ENCODE measurements around the gene ELL2. TPM values are rescaled to one million over a fixed set of nuclear protein-coding genes. Genes with fewer than 3 reads are reported as not detected.

Gene ELL2
- total RNA-seq, 3 donors from 2014 or later (not counting 1 experiment from before 2014, with no cell fraction given) = 52.8 to 78.2 (median 69.4) TPM

DNA sequence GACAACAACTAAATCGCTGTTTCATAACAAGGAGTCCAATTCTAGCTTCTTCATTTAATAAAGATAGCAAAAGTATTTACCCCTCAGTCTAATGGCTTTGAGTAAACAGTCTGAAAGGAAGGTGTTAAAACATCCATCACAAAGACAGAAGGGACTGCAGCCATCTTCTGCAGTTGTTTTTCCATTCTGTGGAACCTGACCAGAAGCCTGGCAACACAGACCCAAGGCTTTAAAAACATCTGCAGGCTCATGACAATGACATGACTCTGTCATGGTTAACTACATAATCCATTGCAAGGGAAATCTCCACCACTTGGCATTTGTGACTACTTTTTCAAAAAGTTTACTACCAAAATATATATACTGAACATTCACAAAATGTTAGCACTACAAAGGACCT, 51.9 kb downstream of the ELL2 start:
- peaks cover 7% of the 10 kb centered on the region for H3K36me3 Mint-ChIP-seq

GRCh38 chr5:95908799-95909198, 52.9 kb downstream of the ELL2 start:
- Histone ChIP-seq H3K27me3 (ENCODE audit: control insufficient read depth, insufficient read depth, low read length) (no peaks in the 10 kb centered on the region), H3K4me1 (ENCODE audit: control insufficient read depth, insufficient read depth, low read length) (peaks cover 14% of the 10 kb centered on the region), H3K27ac (ENCODE audit: low read length) (no peak overlapping the region), H3K4me3 (ENCODE audit: low read length) (no peak overlapping the region), H3K36me3 (ENCODE audit: control insufficient read depth, insufficient read depth, low read length) (no peaks in the 10 kb centered on the region), H3K9me3 (ENCODE audit: control insufficient read depth, insufficient read depth, low read length) (no peaks in the 10 kb centered on the region)
- Mint-ChIP-seq H3K4me1 (peaks cover 28 to 29% of the 10 kb centered on the region in 2 donors), H3K36me3 (peaks cover 7% of the 10 kb centered on the region), H3K4me3 (no peak overlapping the region), H3K27me3 (ENCODE audit: low read depth in 2 of 2) (peaks cover 0 to 6% of the 10 kb centered on the region in 2 donors), H3K27ac (no peak overlapping the region), H3K9me3 (no peaks in the 10 kb centered on the region)
- ATAC-seq = no peak
- TF ChIP-seq CTCF (IDR thresholded peaks at IDR 0.05) = no peak
- no peak for DNase-seq
- intact Hi-C loops (cut with micrococcal nuclease) = loop anchor here (5.0 kb wide), 1 partner anchor 54 kb away; the partner anchor contains the start of gene ELL2

More for the DNA sequence above, 51.9 kb downstream of the ELL2 start:
- no peak for ATAC-seq
- intact Hi-C loops (cut with micrococcal nuclease) = loop anchor here (5.0 kb wide), 1 partner anchor 53 kb away; the partner anchor contains the start of gene ELL2
- no peak for DNase-seq
- no CpG with 5 or more reads among the region's 1 CpG for WGBS (ENCODE audit: insufficient coverage)
- no peak overlapping the region for H3K27ac ChIP-seq (ENCODE audit: low read length)
- Mint-ChIP-seq H3K27ac (no peak overlapping the region), H3K4me3 (no peak overlapping the region), H3K9me3 (no peaks in the 10 kb centered on the region), H3K4me1 (peaks cover 28 to 29% of the 10 kb centered on the region in 2 donors), H3K27me3 (ENCODE audit: low read depth in 2 of 2) (peaks cover 0 to 6% of the 10 kb centered on the region in 2 donors)
- no peak for TF ChIP-seq CTCF (IDR thresholded peaks at IDR 0.05)
- peaks cover 14% of the 10 kb centered on the region for H3K4me1 ChIP-seq (ENCODE audit: control insufficient read depth, insufficient read depth, low read length)
- no peaks in the 10 kb centered on the region for H3K36me3 ChIP-seq (ENCODE audit: control insufficient read depth, insufficient read depth, low read length)
- no peaks in the 10 kb centered on the region for H3K27me3 ChIP-seq (ENCODE audit: control insufficient read depth, insufficient read depth, low read length)
- H3K4me3 ChIP-seq (ENCODE audit: low read length) = no peak overlapping the region
- H3K9me3 ChIP-seq (ENCODE audit: control insufficient read depth, insufficient read depth, low read length) = no peaks in the 10 kb centered on the region

GRCh38 chr5:95907740-95908706, 53.6 kb downstream of the ELL2 start:
- no peak for TF ChIP-seq CTCF (IDR thresholded peaks at IDR 0.05)
- H3K4me1 Mint-ChIP-seq = peaks cover 28 to 29% of the 10 kb centered on the region in 2 donors
- Histone ChIP-seq H3K27me3 (ENCODE audit: control insufficient read depth, insufficient read depth, low read length) (no peaks in the 10 kb centered on the region), H3K36me3 (ENCODE audit: control insufficient read depth, insufficient read depth, low read length) (no peaks in the 10 kb centered on the region), H3K4me3 (ENCODE audit: low read length) (no peak overlapping the region), H3K9me3 (ENCODE audit: control insufficient read depth, insufficient read depth, low read length) (no peaks in the 10 kb centered on the region), H3K4me1 (ENCODE audit: control insufficient read depth, insufficient read depth, low read length) (peaks cover 14% of the 10 kb centered on the region), H3K27ac (ENCODE audit: low read length) (peak overlapping the region; percentile 36)
- DNase-seq (no peak), ATAC-seq (peak in 1 of 3 donors; percentile 12)
- intact Hi-C loops (cut with micrococcal nuclease) = loop anchor here (5.0 kb wide), 1 partner anchor 54 kb away; the partner anchor contains the start of gene ELL2
- no peaks in the 10 kb centered on the region for H3K9me3 Mint-ChIP-seq
- peak overlapping the region; percentile 71 to 75 for H3K27ac Mint-ChIP-seq
- H3K4me3 Mint-ChIP-seq = peak overlapping the region; percentile 22
- WGBS (ENCODE audit: insufficient coverage) = 82% methylated on average over 4 of the region's 5 CpGs
- H3K27me3 Mint-ChIP-seq (ENCODE audit: low read depth in 2 of 2) = peaks cover 0 to 6% of the 10 kb centered on the region in 2 donors
- peaks cover 7% of the 10 kb centered on the region for H3K36me3 Mint-ChIP-seq

Measured in natural killer cell (primary cell).